C4-2B (cell line): ENCODE results near the gene LRP1B.

Experiments
- H3K27ac ChIP-seq: fragments of 450-650 bp; 2 replicates; pipeline ENCODE4 v1.5.1; 2017
- CTCF ChIP-seq: fragments of 450-650 bp; conservative IDR thresholded peaks from 2 replicates; pipeline ENCODE4 v1.5.1; 2017; ENCODE audit warnings: mild to moderate bottlenecking
- ZFX ChIP-seq: fragments of 450-650 bp; IDR thresholded peaks from 2 replicates; pipeline ENCODE4 v1.6.1; 2017

Gene LRP1B

GRCh38 chr2:140491876-140492275, 1638.9 kb downstream of the LRP1B start:
- H3K27ac ChIP-seq = no peak overlapping the region
- TF ChIP-seq CTCF (no peak), ZFX (no peak)

GRCh38 chr2:140489193-140489592, 1641.6 kb downstream of the LRP1B start:
- H3K27ac ChIP-seq = no peak overlapping the region
- TF ChIP-seq CTCF (no peak), ZFX (no peak)

GRCh38 chr2:140481136-140481535, 1649.7 kb downstream of the LRP1B start:
- no peak overlapping the region for H3K27ac ChIP-seq
- TF ChIP-seq CTCF (no peak), ZFX (no peak)

- no peak overlapping the region for H3K27ac ChIP-seq
- TF ChIP-seq ZFX (no peak), CTCF (no peak)
These were observed 1657.0 kb downstream of the LRP1B start for GRCh38 chr2:140473851-140474250.

- no peak for TF ChIP-seq CTCF
- TF ChIP-seq ZFX = no peak
- H3K27ac ChIP-seq = no peak overlapping the region
These were observed 1658.1 kb downstream of the LRP1B start for GRCh38 chr2:140472676-140473075.

- TF ChIP-seq ZFX (no peak), CTCF (no peak)
- no peak overlapping the region for H3K27ac ChIP-seq
These were observed 1665.5 kb downstream of the LRP1B start for GRCh38 chr2:140465301-140465700.

GRCh38 chr2:140462990-140463389, 1667.8 kb downstream of the LRP1B start:
- TF ChIP-seq CTCF (no peak), ZFX (no peak)
- H3K27ac ChIP-seq = no peak overlapping the region

- no peak overlapping the region for H3K27ac ChIP-seq
- TF ChIP-seq ZFX (no peak), CTCF (no peak)
These were observed 1673.3 kb downstream of the LRP1B start for GRCh38 chr2:140457483-140457882.
